ENCODE results near the gene ATN1. TPM values are rescaled to one million over a fixed set of nuclear protein-coding genes. Genes with fewer than 3 reads are reported as not detected.

The ATN1 gene
- total RNA-seq, 1 donor from 2014 or later: 37.0 TPM

DNA sequence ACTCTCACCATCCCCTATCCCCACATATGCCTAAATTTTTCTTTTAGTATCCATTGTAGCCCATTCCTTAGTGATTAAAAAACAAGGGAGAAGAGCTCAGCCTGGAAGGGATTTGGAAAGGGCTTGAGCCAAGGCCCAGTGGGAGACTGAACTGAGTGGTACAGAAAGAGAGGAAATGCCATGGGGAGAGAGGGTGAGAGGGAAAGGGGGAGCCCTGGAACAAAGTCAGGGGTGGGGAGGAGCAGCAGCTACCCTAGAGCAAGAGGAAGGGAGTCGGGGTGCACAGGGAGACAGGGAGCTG lies 2.6 kb upstream of the ATN1 start:
- intact Hi-C loops (cut with micrococcal nuclease): no loop called here

- intact Hi-C loops (cut with micrococcal nuclease): no loop called here
Measured at GRCh38 chr12:6925540-6926279, 2.0 kb upstream of the ATN1 start.

DNA sequence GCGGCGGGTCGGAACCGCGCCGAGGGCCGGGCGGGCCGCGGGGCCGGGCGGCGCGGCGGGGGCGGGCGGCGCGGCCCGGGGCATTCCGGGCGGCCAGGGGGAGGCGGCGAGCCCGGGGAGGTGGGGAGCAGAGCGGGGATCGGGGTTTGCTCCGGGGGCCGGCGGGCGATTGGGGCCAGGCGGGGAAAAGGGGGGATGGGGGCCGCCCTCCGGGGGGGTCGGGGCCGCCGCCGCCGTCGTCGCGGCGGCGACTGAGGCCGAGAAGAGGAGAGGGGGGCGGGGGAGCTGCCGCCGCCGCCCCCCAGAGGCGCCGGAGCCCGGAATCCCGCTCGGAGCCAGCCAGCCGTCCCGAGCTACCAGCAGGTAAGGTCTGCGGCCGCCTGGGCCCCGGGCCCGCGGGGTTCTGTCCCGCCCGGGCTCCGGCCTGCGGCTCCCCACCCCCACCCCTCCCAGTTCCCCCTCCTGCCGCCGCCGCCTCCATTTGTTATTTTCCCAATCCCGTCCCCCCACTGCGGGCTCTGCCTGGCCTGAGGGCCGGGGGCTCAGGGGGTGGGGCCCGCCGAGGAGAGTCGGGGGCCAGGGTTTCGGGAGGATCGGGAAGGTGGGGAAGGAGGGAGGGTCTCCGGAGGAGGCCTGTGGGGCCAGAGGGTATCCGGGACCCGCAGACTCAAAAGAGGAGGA lies 403 bp downstream of the ATN1 start:
- intact Hi-C loops (cut with micrococcal nuclease): no loop called here

GRCh38 chr12:6928703-6929407 lies 1.1 kb downstream of the ATN1 start:
- intact Hi-C loops (cut with micrococcal nuclease): no loop called here

- intact Hi-C loops (cut with micrococcal nuclease): no loop called here
Measured at GRCh38 chr12:6929466-6930452, 2.0 kb downstream of the ATN1 start.

DNA sequence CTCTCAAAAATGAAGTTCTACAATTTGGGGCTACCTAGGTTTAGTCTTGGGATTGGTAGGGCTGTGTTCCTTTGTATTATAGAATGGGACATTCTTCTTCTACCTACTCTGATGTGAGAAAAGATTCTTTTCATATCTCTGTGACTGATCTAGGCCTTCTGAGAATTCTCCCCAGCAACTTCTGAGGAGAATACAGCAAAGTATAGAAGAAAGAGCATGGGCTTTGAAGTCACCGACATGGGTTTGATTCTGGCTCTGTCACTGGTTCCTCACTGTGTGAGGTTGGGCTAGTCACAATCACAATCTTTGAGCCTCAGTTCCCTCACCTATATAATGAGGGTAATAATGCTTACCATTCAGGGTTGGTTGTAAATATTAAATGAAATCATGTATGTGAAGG lies 5.0 kb downstream of the ATN1 start:
- intact Hi-C loops (cut with micrococcal nuclease): no loop called here

- intact Hi-C loops (cut with micrococcal nuclease): no loop called here
Measured at GRCh38 chr12:6934110-6934509, 6.4 kb downstream of the ATN1 start.

GRCh38 chr12:6935371-6936193 lies 7.8 kb downstream of the ATN1 start:
- intact Hi-C loops (cut with micrococcal nuclease): no loop called here

GRCh38 chr12:6936194-6936635 lies 8.5 kb downstream of the ATN1 start:
- intact Hi-C loops (cut with micrococcal nuclease): no loop called here

- intact Hi-C loops (cut with micrococcal nuclease): no loop called here
Measured at GRCh38 chr12:6936636-6937480, 9.1 kb downstream of the ATN1 start.

GRCh38 chr12:6937481-6938352 lies 10.0 kb downstream of the ATN1 start:
- intact Hi-C loops (cut with micrococcal nuclease): loop anchor here (1.0 to 2.0 kb wide), 3 partner anchors 13 to 33 kb away; partner anchors contain the start of genes EMG1, LRRC23 and PHB2

DNA sequence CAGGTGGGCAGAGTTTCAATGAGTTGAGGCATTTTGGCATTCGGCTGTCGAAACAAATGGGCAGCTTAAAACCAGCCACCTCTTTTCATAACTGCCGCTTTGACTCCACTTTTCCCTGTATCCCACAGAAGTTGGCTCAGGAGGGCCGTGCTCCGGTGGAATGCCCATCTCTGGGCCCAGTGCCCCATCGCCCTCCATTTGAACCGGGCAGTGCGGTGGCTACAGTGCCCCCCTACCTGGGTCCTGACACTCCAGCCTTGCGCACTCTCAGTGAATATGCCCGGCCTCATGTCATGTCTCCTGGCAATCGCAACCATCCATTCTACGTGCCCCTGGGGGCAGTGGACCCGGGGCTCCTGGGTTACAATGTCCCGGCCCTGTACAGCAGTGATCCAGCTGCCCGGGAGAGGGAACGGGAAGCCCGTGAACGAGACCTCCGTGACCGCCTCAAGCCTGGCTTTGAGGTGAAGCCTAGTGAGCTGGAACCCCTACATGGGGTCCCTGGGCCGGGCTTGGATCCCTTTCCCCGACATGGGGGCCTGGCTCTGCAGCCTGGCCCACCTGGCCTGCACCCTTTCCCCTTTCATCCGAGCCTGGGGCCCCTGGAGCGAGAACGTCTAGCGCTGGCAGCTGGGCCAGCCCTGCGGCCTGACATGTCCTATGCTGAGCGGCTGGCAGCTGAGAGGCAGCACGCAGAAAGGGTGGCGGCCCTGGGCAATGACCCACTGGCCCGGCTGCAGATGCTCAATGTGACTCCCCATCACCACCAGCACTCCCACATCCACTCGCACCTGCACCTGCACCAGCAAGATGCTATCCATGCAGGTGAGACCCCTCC lies 10.8 kb downstream of the ATN1 start:
- intact Hi-C loops (cut with micrococcal nuclease): loop anchor here (1.0 to 2.0 kb wide), 3 partner anchors 14 to 34 kb away; partner anchors contain the start of genes EMG1, LRRC23 and PHB2

GRCh38 chr12:6939191-6939540 lies 11.4 kb downstream of the ATN1 start:
- intact Hi-C loops (cut with micrococcal nuclease): loop anchor here (2.0 kb wide), 1 partner anchor 34 kb away; the partner anchor contains the start of gene LRRC23

DNA sequence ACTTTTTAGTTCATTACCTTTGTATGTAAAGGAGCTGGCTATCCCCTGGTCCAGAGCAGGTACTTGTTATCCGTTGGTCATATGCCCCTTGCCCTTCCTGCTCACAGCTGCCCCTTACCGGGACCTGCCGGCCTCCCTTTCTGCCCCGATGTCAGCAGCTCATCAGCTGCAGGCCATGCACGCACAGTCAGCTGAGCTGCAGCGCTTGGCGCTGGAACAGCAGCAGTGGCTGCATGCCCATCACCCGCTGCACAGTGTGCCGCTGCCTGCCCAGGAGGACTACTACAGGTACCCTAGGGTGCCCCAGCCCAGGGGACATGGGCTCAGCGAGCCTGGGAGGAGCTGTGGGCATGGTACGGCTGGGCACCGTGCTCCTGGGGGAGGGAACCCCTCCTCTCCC lies 13.5 kb downstream of the ATN1 start:
- intact Hi-C loops (cut with micrococcal nuclease): no loop called here

- intact Hi-C loops (cut with micrococcal nuclease): loop anchor here (2.0 kb wide), 1 partner anchor 69 kb away; the partner anchor contains the start of gene SPSB2
Measured at GRCh38 chr12:6941782-6942181, 14.0 kb downstream of the ATN1 start.

DNA sequence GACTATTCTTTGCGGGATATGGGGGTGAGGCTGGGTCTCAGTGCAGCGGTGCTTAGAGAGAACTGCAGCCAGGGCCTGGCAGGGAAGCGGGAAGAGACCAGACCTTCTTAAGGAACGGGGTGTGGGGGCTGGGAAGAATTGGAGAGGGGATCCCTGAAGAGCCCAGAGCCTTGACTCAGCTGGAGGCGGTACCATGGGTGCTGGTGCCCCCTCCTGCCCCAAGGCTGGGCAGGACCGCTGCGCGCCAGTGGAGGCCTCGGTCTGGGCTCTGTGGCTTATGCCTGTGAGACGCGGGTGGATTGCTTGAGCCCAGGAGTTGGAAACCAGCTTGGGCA lies 14.5 kb downstream of the ATN1 start:
- intact Hi-C loops (cut with micrococcal nuclease): loop anchor here (2.0 kb wide), 1 partner anchor 69 kb away; the partner anchor contains the start of gene SPSB2

- intact Hi-C loops (cut with micrococcal nuclease): loop anchor here (1.0 to 2.0 kb wide), 3 partner anchors 71 to 91 kb away; partner anchors contain the start of genes LPCAT3, SPSB2 and USP5
Measured at GRCh38 chr12:6943389-6943721, 15.6 kb downstream of the ATN1 start.
